Measurements from ENCODE around the gene PRRC2B. TPM values are rescaled to one million over a fixed set of nuclear protein-coding genes. Genes with fewer than 3 reads are reported as not detected.

PRRC2B gene
- total and polyA plus RNA-seq, 8 donors: 26.3 to 251 (median 71.8) TPM

- peaks cover 92 to 100% (median 98%) of the 10 kb centered on the region in 4 donors for H3K36me3 ChIP-seq
- H3K9me3 ChIP-seq: no peaks in the 10 kb centered on the region
- TF ChIP-seq POLR2AphosphoS5 (IDR thresholded peaks at IDR 0.05) (no peak), POLR2A (IDR thresholded peaks at IDR 0.05) (no peak), CTCF (IDR thresholded peaks at IDR 0.05) (no peak), EP300 (IDR thresholded peaks at IDR 0.05) (no peak)
- no peaks in the 10 kb centered on the region for H3K27me3 ChIP-seq
- H3K4me1 ChIP-seq: peaks cover 0 to 10% (median 2%) of the 10 kb centered on the region in 4 donors
- H3K27ac ChIP-seq: peak overlapping the region in 1 of 5 donors; percentile 64
- H3K4me3 ChIP-seq: no peak overlapping the region
- 91 to 95% (median 94%) methylated on average over 14 to 15 of the region's 15 CpGs for WGBS, 5 donors
- DNase-seq: no peak
- intact Hi-C loops (cut with DNase I; ENCODE audit: low total_unique reads): loop anchor here (5.0 kb wide), 1 partner anchor 132 kb away; no protein-coding TSS in a partner anchor
Observed at GRCh38 chr9:131484560-131485185, 90.8 kb downstream of the PRRC2B start.

- Histone ChIP-seq H3K4me3 (no peak overlapping the region), H3K4me1 (peaks cover 0 to 10% (median 2%) of the 10 kb centered on the region in 4 donors), H3K27me3 (no peaks in the 10 kb centered on the region), H3K9me3 (no peaks in the 10 kb centered on the region), H3K36me3 (peaks cover 94 to 100% (median 98%) of the 10 kb centered on the region in 4 donors), H3K27ac (no peak overlapping the region)
- WGBS, 5 donors: 76 to 89% (median 87%) methylated on average over 11 to 12 of the region's 12 CpGs
- intact Hi-C loops (cut with DNase I; ENCODE audit: low total_unique reads): loop anchor here (5.0 kb wide), 1 partner anchor 133 kb away; no protein-coding TSS in a partner anchor
- no peak for DNase-seq
- TF ChIP-seq EP300 (IDR thresholded peaks at IDR 0.05): no peak
- TF ChIP-seq POLR2A (IDR thresholded peaks at IDR 0.05): no peak
- TF ChIP-seq POLR2AphosphoS5 (IDR thresholded peaks at IDR 0.05): no peak
- TF ChIP-seq CTCF (IDR thresholded peaks at IDR 0.05): no peak
Observed at GRCh38 chr9:131485206-131485605, 91.3 kb downstream of the PRRC2B start.

GRCh38 chr9:131485728-131486422, 92.0 kb downstream of the PRRC2B start:
- Histone ChIP-seq H3K4me1 (peaks cover 0 to 10% (median 2%) of the 10 kb centered on the region in 4 donors), H3K4me3 (no peak overlapping the region), H3K27ac (no peak overlapping the region), H3K36me3 (peaks cover 95 to 100% (median 99%) of the 10 kb centered on the region in 4 donors), H3K9me3 (no peaks in the 10 kb centered on the region), H3K27me3 (no peaks in the 10 kb centered on the region)
- no peak for TF ChIP-seq POLR2AphosphoS5 (IDR thresholded peaks at IDR 0.05)
- TF ChIP-seq POLR2A (IDR thresholded peaks at IDR 0.05): no peak
- TF ChIP-seq CTCF (IDR thresholded peaks at IDR 0.05): no peak
- no peak for TF ChIP-seq EP300 (IDR thresholded peaks at IDR 0.05)
- intact Hi-C loops (cut with DNase I; ENCODE audit: low total_unique reads): loop anchor here (5.0 kb wide), 1 partner anchor 134 kb away; no protein-coding TSS in a partner anchor
- 81 to 89% (median 83%) methylated on average over 17 to 19 of the region's 19 CpGs for WGBS, 5 donors
- DNase-seq: peak in 1 of 2 donors; percentile 37

- DNase-seq: no peak
- no peaks in the 10 kb centered on the region for H3K27me3 ChIP-seq
- TF ChIP-seq POLR2AphosphoS5 (IDR thresholded peaks at IDR 0.05) (no peak), EP300 (IDR thresholded peaks at IDR 0.05) (no peak), POLR2A (IDR thresholded peaks at IDR 0.05) (no peak), CTCF (IDR thresholded peaks at IDR 0.05) (no peak)
- no peak overlapping the region for H3K4me3 ChIP-seq
- 88 to 91% (median 90%) methylated on average over 9 of the region's 9 CpGs for WGBS, 5 donors
- intact Hi-C loops (cut with DNase I; ENCODE audit: low total_unique reads): loop anchor here (5.0 kb wide), 1 partner anchor 135 kb away; no protein-coding TSS in a partner anchor
- H3K27ac ChIP-seq: no peak overlapping the region
- peaks cover 0 to 10% (median 2%) of the 10 kb centered on the region in 4 donors for H3K4me1 ChIP-seq
- no peaks in the 10 kb centered on the region for H3K9me3 ChIP-seq
- peaks cover 100% of the 10 kb centered on the region in 4 donors for H3K36me3 ChIP-seq
Observed at GRCh38 chr9:131487001-131487400, 93.1 kb downstream of the PRRC2B start.

All from stomach (tissue), 9 donors.